B cell (primary cell): ENCODE results near the gene XYLT2. TPM values are rescaled to one million over a fixed set of nuclear protein-coding genes. Genes with fewer than 3 reads are reported as not detected.

Experiments
- ATAC-seq: fragments of 200-7000 bp; cut with Tn5 transposase; one replicate; pipeline ENCODE4 v1.10.0; 2021; ENCODE audit warnings: low read depth, mild to moderate bottlenecking, moderate number of reproducible peaks, moderate library complexity
- CTCF ChIA-PET: fragments of 350-600 bp; sonication (Branson Sonifier 250); formaldehyde crosslinking; loops from one replicate; lab custom pipeline; 2021; ENCODE audit warnings: antibody characterized with exemption, inconsistent platforms; lab: Charles Lee
- POLR2A ChIA-PET: fragments of 350-600 bp; sonication (Branson Sonifier 250); formaldehyde crosslinking; loops from one replicate; lab custom pipeline; 2021; ENCODE audit warnings: antibody characterized with exemption; lab: Charles Lee
- DNase-seq: peaks from one replicate; pipeline ENCODE4 v3.0.0; 2013
- H2AFZ ChIP-seq: 2 replicates; pipeline ENCODE4 v1.6.1; 2012; ENCODE audit warnings: mild to moderate bottlenecking, low read depth, low read length; ENCODE audit not compliant: insufficient read depth, poor library complexity, severe bottlenecking
- H3K27ac ChIP-seq, 2 donors: 1 replicate in 1 of 2; 2 replicates in 1 of 2; pipeline ENCODE4 v1.5.1; 2012 to 2013; ENCODE audit warnings: low read length in 2 of 2, mild to moderate bottlenecking in 2 of 2, moderate library complexity in 1 of 2
- H3K27me3 ChIP-seq, 4 experiments: fragments of 200-600 bp in 1 of 4; sonication (generic) in 1 of 4; replicated peaks in 1 of 4; 1 replicate in 2 of 4; 2 replicates in 2 of 4; pipeline versions ENCODE4 v1.6.1 to v1.7.0; 2013 to 2016; ENCODE audit warnings: low read length in 3 of 4, mild to moderate bottlenecking in 2 of 4, mixed read lengths in 1 of 4, moderate library complexity in 1 of 4; ENCODE audit not compliant: insufficient read depth in 4 of 4, control insufficient read depth in 3 of 4; ENCODE audit errors: control extremely low read depth in 1 of 4
- H3K36me3 ChIP-seq, 2 experiments: replicated peaks in 1 of 2; 1 replicate in 1 of 2; 2 replicates in 1 of 2; pipeline versions ENCODE4 v1.6.1 to v1.7.1; 2013; ENCODE audit warnings: low read length in 1 of 2; ENCODE audit not compliant: insufficient read depth in 2 of 2, control insufficient read depth in 1 of 2; ENCODE audit errors: control extremely low read depth in 1 of 2, extremely low read depth in 1 of 2
- H3K4me1 ChIP-seq, 2 donors: fragments of 200-600 bp in 1 of 2; sonication (generic) in 1 of 2; 1 replicate in 1 of 2; 2 replicates in 1 of 2; pipeline versions ENCODE4 v1.5.1 to v1.6.1; 2013 to 2017; ENCODE audit warnings: low read length in 2 of 2; ENCODE audit not compliant: control insufficient read depth in 2 of 2, insufficient read depth in 2 of 2
- H3K4me2 ChIP-seq: replicated peaks from 2 replicates; pipeline ENCODE3; 2012; ENCODE audit warnings: mild to moderate bottlenecking, low read depth, low read length; ENCODE audit not compliant: poor library complexity, severe bottlenecking
- H3K4me3 ChIP-seq, 5 experiments: fragments of 200-600 bp in 1 of 5; sonication (generic) in 1 of 5; 1 replicate in 3 of 5; 2 replicates in 2 of 5; pipeline versions ENCODE4 v1.5.1 to v1.7.0; 2011 to 2016; ENCODE audit warnings: low read length in 4 of 5, mild to moderate bottlenecking in 4 of 5, low read depth in 2 of 5, control low read depth in 1 of 5, moderate library complexity in 1 of 5; ENCODE audit not compliant: insufficient read depth in 1 of 5; ENCODE audit errors: control extremely low read depth in 1 of 5, extremely low read depth in 1 of 5
- H3K79me2 ChIP-seq: fragments of 200-600 bp; sonication (generic); one replicate; pipeline ENCODE4 v1.6.0; 2016; ENCODE audit warnings: low read length; ENCODE audit not compliant: control insufficient read depth, insufficient read depth
- H3K9ac ChIP-seq: fragments of 200-600 bp; sonication (generic); 2 replicates; pipeline ENCODE4 v1.6.1; 2017; ENCODE audit warnings: mild to moderate bottlenecking, low read length, moderate library complexity
- H3K9me3 ChIP-seq, 3 donors: one replicate each; pipeline versions ENCODE4 v1.6.1 to v1.7.1; 2013; ENCODE audit warnings: low read length in 2 of 3; ENCODE audit not compliant: control insufficient read depth in 2 of 3, insufficient read depth in 1 of 3; ENCODE audit errors: control extremely low read depth in 1 of 3
- H4K20me1 ChIP-seq: 2 replicates; pipeline ENCODE4 v1.6.0; 2012; ENCODE audit warnings: mild to moderate bottlenecking, low read length; ENCODE audit not compliant: insufficient read depth, control insufficient read depth, poor library complexity, severe bottlenecking
- H3K27ac Mint-ChIP-seq: one replicate; pipeline ENCODE4 v1.8.0; 2021; ENCODE audit warnings: mixed read lengths
- H3K27me3 Mint-ChIP-seq: one replicate; pipeline ENCODE4 v1.8.0; 2021; ENCODE audit warnings: mixed read lengths
- H3K4me1 Mint-ChIP-seq: one replicate; pipeline ENCODE4 v1.8.0; 2021; ENCODE audit warnings: mixed read lengths
- H3K4me3 Mint-ChIP-seq: one replicate; pipeline ENCODE4 v1.8.0; 2021; ENCODE audit warnings: mixed read lengths
- H3K9me3 Mint-ChIP-seq: one replicate; pipeline ENCODE4 v1.8.0; 2022; ENCODE audit warnings: mixed read lengths; ENCODE audit not compliant: insufficient read depth
- EZH2 ChIP-seq: IDR thresholded peaks from 2 replicates; pipeline ENCODE4 v1.6.1; 2012; ENCODE audit warnings: borderline replicate concordance, low read depth, mild to moderate bottlenecking, moderate library complexity, low read length; ENCODE audit not compliant: insufficient read depth, poor library complexity, severe bottlenecking
- WGBS: methylation state at CpG from one replicate; pipeline ENCODE4 v1.1.5; 2013; ENCODE audit warnings: missing lambda C conversion rate; ENCODE audit not compliant: insufficient coverage; 5-methylcytosine and 5-hydroxymethylcytosine counted together
- intact Hi-C: fragments of 100-400 bp; cut with micrococcal nuclease; formaldehyde crosslinking; loops from one replicate; pipeline ENCODE4 v1.10.0; 2022
- polyA plus RNA-seq: library from polyadenylated mRNA; depleted of rRNA; stranded (reverse); fragments of >200 nt; gene quantifications from 2 replicates; pipeline ENCODE4 v1.2.3, GENCODE V29; 2012
- total RNA-seq, 2 donors: library from RNA; stranded (reverse); fragments of 120-200 nt in 1 of 2; gene quantifications; 1 replicate in 1 of 2; 2 replicates in 1 of 2; pipeline versions ENCODE4 v1.2.3 to v1.2.4, GENCODE V29; 2013 to 2022
- TF ChIP-seq, protein P1 (sequence below): fragments of 200-600 bp; IDR thresholded peaks from one replicate; pipeline ENCODE4 v1.8.0; 2022; ENCODE audit warnings: antibody characterized with exemption, mild to moderate bottlenecking

Gene XYLT2
- total and polyA plus RNA-seq, 2 donors (not counting 1 experiment from before 2014, with no cell fraction given), result 21.5 to 29.9 TPM

DNA sequence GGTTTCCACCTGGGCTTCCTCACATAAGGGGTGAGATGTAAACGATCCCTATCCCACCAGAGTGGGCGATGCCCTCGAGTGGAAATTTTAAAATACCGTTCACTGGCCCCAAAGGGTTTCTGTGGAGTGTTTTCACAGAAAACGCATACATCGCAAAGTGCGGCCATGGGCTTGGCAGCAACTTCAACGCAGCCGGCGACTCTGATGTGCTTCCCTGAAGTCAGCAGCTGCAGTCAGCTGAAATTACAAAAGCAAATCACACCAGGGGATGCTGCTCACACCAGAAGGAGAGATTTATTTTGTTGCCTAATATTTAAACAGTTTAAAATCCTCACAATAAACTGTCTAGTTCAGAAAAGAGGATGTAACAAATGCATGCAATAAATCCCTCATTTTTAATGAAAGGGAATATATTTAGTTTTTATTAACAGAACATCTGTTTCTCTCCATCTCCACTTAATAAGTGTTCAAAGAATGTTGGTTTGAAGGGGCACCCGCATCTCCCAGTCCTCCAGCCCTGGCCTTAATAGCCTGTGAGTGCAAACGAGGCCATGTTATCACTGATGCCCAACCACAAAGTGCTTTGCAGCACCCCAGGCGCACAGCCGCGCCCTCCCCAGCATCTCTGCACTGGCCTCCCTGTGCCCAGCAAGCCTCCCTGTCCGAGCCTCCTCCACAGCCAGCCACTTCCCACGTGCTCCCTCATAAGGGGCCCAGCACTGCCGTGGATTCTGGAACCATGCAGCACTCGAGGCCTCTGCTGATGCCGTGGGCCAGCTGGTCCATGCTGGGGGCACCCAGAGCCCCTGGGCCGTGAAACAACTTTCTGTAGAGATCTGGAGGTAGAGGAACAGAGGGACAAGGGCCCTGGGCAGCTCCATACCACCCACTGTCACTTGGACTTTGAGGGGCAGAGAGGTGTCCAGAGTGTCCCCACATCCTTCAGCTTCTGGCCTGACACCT, 17.3 kb upstream of the XYLT2 start:
- Histone ChIP-seq H3K4me1 (no peaks in the 10 kb centered on the region), H3K27me3 (peaks cover 0 to 3% (median 0%) of the 10 kb centered on the region in 4 experiments), H3K27ac (no peak overlapping the region), H3K9me3 (peaks cover 0 to 3% (median 0%) of the 10 kb centered on the region in 3 donors), H3K4me2 (no peak overlapping the region), H3K36me3 (no peaks in the 10 kb centered on the region), H4K20me1 (no peaks in the 10 kb centered on the region), H2AFZ (no peak overlapping the region), H3K79me2 (no peaks in the 10 kb centered on the region), H3K4me3 (no peak overlapping the region), H3K9ac (no peak overlapping the region)
- WGBS, result 91% methylated on average over 16 of the region's 21 CpGs
- H3K9me3 Mint-ChIP-seq, result no peaks in the 10 kb centered on the region
- POLR2A ChIA-PET, result no interaction called here
- no peaks in the 10 kb centered on the region for H3K4me1 Mint-ChIP-seq
- no peak overlapping the region for H3K4me3 Mint-ChIP-seq
- H3K27ac Mint-ChIP-seq, result no peak overlapping the region
- TF ChIP-seq EZH2, result no peak
- TF ChIP-seq, protein P1, sequence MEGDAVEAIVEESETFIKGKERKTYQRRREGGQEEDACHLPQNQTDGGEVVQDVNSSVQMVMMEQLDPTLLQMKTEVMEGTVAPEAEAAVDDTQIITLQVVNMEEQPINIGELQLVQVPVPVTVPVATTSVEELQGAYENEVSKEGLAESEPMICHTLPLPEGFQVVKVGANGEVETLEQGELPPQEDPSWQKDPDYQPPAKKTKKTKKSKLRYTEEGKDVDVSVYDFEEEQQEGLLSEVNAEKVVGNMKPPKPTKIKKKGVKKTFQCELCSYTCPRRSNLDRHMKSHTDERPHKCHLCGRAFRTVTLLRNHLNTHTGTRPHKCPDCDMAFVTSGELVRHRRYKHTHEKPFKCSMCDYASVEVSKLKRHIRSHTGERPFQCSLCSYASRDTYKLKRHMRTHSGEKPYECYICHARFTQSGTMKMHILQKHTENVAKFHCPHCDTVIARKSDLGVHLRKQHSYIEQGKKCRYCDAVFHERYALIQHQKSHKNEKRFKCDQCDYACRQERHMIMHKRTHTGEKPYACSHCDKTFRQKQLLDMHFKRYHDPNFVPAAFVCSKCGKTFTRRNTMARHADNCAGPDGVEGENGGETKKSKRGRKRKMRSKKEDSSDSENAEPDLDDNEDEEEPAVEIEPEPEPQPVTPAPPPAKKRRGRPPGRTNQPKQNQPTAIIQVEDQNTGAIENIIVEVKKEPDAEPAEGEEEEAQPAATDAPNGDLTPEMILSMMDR, result no peak
- ATAC-seq (no peak), DNase-seq (no peak)
- CTCF ChIA-PET, result no interaction called here
- peaks cover 12% of the 10 kb centered on the region for H3K27me3 Mint-ChIP-seq
- intact Hi-C loops, result no loop called here

DNA sequence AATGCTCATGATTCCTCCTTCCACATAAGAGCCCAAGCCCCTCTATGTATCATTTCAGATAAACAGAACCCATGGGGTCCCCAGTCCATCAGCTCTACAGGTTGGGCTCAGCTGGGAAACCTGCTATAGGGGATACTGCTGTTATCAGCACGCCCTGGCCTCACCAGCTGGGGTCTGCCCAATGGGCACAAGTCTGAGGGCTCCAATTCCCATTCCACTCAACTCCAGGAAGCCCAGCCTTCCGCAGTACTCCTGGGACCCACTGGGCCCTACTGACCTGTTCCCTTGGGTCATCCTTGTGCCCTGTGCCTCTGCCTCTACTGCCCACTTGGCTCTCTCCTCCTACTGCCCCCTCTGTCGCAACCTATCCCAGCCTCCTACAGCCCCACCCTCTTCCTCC, 16.2 kb upstream of the XYLT2 start:
- ChIA-PET CTCF (no interaction called here), POLR2A (no interaction called here)
- TF ChIP-seq, protein P1, result no peak
- no peak for TF ChIP-seq EZH2
- H3K79me2 ChIP-seq, result no peaks in the 10 kb centered on the region
- no peak for ATAC-seq
- no peak overlapping the region for H3K9ac ChIP-seq
- Mint-ChIP-seq H3K27me3 (peaks cover 12% of the 10 kb centered on the region), H3K4me3 (no peak overlapping the region), H3K27ac (no peak overlapping the region), H3K4me1 (no peaks in the 10 kb centered on the region), H3K9me3 (no peaks in the 10 kb centered on the region)
- H3K27ac ChIP-seq, result no peak overlapping the region
- H3K36me3 ChIP-seq, result no peaks in the 10 kb centered on the region
- no peaks in the 10 kb centered on the region for H3K4me1 ChIP-seq
- H3K27me3 ChIP-seq, result peaks cover 0 to 3% (median 0%) of the 10 kb centered on the region in 4 experiments
- no peak overlapping the region for H2AFZ ChIP-seq
- WGBS, result 85% methylated on average over 2 of the region's 3 CpGs
- H3K4me3 ChIP-seq, result no peak overlapping the region
- DNase-seq, result no peak
- H4K20me1 ChIP-seq, result no peaks in the 10 kb centered on the region
- no peak overlapping the region for H3K4me2 ChIP-seq
- peaks cover 0 to 3% (median 0%) of the 10 kb centered on the region in 3 donors for H3K9me3 ChIP-seq
- intact Hi-C loops, result no loop called here
